ENCODE results near the gene KIRREL2.
A peak's percentile ranks its signal among the peaks of the same experiment; 100 is the strongest.

Gene KIRREL2

DNA sequence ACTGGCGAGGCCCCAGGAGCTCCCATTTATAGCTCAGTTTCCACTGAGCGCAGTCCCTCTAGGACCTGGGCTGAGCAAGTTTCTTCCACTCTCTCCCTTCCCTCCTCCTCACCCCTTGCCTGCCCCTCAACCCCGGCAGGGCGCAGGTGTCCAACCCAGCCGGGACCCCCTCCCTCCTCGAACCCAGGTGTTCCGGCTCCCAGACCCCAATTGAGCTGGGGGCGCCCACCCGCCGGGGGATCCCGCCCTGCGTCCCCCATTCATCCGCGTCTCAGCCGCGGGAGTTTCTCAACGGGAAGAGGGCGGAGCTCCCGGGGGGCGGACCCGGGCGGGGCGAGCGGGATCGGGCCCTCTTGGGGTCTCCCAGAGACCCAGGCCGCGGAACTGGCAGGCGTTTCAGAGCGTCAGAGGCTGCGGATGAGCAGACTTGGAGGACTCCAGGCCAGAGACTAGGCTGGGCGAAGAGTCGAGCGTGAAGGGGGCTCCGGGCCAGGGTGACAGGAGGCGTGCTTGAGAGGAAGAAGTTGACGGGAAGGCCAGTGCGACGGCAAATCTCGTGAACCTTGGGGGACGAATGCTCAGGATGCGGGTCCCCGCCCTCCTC lies at the start of gene KIRREL2:
Gene KIRREL2 (plus strand): TSS at position 366 of the 604 bp plus-strand sequence. CDS start 209 bp downstream, at position 575.
- Histone ChIP-seq H3K9ac (ENCODE audit: low read depth, low read length) (peak within 1 kb of the TSS; percentile 60), H3K9me3 (ENCODE audit: control insufficient read depth, insufficient read depth, low read length) (no peaks in the 10 kb centered on the region), H3K4me1 (ENCODE audit: insufficient read depth, low read length) (peaks cover 3% of the 10 kb centered on the region; the same call in 1 of the 2 replicates), H3K36me3 (ENCODE audit: insufficient read depth, low read length) (no peaks in the 10 kb centered on the region)

DNA sequence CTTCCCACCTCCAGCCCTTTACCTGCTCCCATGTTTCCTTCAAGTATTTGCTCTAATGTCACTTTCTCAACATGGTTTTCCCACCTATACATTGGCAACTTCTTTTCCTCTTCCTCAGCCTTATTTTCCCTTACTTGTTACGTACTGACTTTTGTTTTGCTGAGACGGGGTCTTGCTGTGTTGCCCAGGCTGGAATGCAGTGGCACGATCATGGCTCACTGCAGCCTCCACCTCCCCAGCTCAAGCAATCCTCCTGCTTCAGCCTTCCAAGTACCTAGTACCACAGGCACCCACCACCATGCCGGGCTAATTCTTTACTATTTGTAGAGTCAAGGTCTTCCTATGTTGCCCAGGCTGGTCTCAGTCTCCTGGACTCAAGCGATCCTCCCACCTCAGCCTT lies 49.1 kb upstream of the KIRREL2 start:
- peaks cover 6% of the 10 kb centered on the region; the same call in 1 of the 2 replicates for H3K4me1 ChIP-seq (ENCODE audit: insufficient read depth, low read length)
- no peak overlapping the region for H3K9ac ChIP-seq (ENCODE audit: low read depth, low read length)
- no peaks in the 10 kb centered on the region for H3K36me3 ChIP-seq (ENCODE audit: insufficient read depth, low read length)
- no peaks in the 10 kb centered on the region for H3K9me3 ChIP-seq (ENCODE audit: control insufficient read depth, insufficient read depth, low read length)

DNA sequence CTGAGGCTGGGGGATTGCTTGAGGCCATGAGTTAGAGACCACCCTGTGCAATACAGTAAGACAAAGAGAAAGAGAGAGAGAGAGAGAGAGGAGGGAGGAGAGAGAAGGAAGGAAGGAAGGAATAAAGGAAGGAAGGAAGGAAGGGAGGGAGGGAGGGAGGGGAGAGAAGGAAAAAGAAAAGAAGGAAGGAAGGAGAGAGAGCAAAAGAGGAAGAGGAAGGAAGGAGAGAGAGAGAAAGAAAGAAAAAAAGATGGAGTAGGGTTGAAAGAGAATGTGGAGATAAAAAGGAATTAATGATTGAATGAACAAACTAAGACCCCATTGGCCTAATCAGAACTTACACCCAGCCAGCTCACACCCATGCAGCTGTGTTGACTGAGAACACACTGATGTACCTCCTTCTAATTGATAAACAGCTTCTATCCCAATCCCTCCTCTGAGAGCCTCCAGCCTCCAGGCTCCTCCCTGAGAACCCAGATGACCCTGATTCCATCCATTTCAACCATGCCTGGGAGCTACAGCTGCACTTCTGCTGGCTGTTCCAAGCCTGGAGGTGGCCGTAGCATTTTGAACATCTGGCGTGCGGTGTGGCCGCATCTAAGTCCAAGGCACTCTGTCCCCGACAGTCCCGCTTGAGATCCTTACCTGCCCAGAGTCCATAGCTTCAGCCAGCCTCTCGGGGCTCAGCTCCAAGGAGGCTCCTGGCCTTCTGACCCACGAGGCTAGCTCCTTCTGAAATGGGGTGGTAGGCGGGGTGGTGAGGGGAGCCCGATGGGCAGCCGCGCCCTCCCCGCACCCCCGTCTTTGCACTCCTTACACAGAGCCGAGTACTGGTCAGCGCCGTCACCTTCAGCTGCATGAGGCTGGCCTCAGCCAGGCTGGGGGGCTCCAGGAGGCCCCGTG lies 45.1 kb upstream of the KIRREL2 start:
- Histone ChIP-seq H3K9ac (ENCODE audit: low read depth, low read length) (no peak overlapping the region), H3K9me3 (ENCODE audit: control insufficient read depth, insufficient read depth, low read length) (no peaks in the 10 kb centered on the region), H3K36me3 (ENCODE audit: insufficient read depth, low read length) (no peaks in the 10 kb centered on the region), H3K4me1 (ENCODE audit: insufficient read depth, low read length) (peaks cover 8% of the 10 kb centered on the region)

DNA sequence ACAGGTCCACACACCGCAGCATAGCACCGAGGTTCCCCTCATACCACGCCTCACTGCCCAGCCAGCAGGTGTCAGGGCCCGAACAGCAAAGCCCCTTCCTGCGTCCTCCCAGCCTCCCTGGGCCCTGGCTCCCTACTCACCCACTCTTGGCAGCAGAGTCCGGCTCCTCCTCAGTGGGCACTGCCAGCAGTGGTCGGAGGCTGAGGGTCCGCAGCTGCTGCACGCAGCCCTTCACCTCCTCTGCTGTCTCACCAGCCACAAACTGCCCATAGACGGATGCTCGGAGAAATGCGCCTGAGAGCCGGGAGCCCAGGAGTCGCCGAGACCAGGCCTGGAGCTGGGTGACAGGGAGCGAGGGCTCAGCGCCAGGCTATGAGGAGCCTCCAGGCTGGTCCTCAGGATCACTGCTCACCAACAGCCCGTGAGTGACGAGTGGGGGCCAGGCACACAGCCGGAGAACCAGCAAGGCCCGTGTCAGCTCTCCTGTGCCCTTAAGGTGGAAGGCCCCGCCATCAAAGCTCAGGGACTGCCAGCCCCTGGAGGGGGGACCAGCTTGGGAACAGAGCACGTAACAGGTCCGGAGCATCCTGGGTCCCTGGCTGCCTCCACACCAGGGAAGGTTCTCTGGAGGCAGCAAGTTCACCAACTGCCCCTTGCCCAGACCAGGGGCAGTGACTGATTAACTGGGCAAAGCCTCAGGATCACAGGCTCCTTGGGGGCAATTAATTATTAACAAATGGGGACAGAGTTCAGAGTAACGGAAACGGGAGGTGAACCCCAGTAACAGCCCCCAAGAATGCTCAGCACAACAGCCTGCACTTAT lies 44.3 kb upstream of the KIRREL2 start, which contains the start of gene PRODH2:
Gene PRODH2 (minus strand): TSS at position 626 of the 823 bp plus-strand sequence. CDS start 40 bp downstream, at position 586.
- H3K36me3 ChIP-seq (ENCODE audit: insufficient read depth, low read length): no peaks in the 10 kb centered on the region
- H3K9ac ChIP-seq (ENCODE audit: low read depth, low read length): no peak within 1 kb of the TSS
- H3K4me1 ChIP-seq (ENCODE audit: insufficient read depth, low read length): peaks cover 10% of the 10 kb centered on the region
- H3K9me3 ChIP-seq (ENCODE audit: control insufficient read depth, insufficient read depth, low read length): no peaks in the 10 kb centered on the region

DNA sequence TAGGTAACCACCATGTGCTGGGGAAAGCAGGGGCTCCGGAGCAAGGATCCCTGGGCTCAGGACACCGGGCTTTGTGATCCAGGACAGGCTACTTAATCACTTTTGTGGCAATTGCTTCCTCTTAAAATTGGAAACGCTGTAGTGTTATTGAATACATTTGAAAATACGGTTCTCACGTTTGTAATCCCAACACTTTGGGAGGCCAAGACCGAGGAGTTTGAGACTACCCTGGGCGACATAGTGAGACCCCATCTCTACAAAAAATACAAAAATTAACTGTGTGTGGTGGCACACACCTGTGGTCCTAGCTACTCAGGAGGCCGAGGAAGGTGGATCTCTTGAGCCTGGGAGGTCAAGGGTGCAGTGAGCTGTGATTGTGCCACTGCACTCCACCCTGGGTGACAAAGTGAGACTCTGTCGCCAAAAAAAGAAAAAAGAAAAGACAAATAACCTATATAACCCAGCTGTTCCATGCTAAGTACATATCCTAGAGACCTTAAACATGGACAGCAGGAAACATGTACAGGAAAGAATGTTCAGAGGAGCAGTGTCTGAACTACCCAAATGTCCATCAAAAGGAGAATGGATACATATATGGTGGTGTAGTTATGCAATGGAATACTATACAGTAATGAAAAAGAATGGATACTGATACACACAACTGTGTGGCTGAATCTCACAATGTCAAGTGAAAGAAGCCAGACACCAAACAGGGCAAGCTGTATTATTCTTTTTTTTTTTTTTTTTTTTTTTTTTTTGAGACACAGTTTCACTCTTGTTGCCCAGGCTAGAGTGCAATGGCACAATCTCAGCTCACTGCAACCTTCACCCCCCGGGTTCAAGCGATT lies 43.4 kb upstream of the KIRREL2 start:
- no peak overlapping the region for H3K9ac ChIP-seq (ENCODE audit: low read depth, low read length)
- no peaks in the 10 kb centered on the region for H3K9me3 ChIP-seq (ENCODE audit: control insufficient read depth, insufficient read depth, low read length)
- H3K36me3 ChIP-seq (ENCODE audit: insufficient read depth, low read length): no peaks in the 10 kb centered on the region
- H3K4me1 ChIP-seq (ENCODE audit: insufficient read depth, low read length): peaks cover 6% of the 10 kb centered on the region

DNA sequence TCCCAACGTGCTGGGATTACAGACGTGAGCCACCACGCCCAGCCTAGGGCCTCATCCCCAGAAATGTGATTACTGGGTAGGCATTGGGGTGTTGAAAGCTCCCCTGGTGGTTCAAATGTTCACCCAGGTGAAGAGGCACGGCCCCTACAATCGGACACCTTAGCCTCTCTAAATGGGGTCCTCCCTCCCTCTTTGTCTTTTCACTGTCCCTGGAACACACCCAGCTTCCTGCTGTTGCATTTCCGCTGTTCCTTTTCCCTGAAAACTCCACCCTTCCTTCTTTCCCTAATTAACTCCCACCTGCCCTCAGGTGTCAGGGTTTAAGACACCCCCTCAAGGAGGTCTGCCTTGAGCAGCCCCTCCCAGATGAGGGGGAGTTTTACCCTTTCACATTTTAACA lies 40.4 kb upstream of the KIRREL2 start:
- peaks cover 6% of the 10 kb centered on the region for H3K4me1 ChIP-seq (ENCODE audit: insufficient read depth, low read length)
- no peaks in the 10 kb centered on the region for H3K36me3 ChIP-seq (ENCODE audit: insufficient read depth, low read length)
- peak overlapping the region; percentile 4; the same call in 1 of the 2 replicates for H3K9ac ChIP-seq (ENCODE audit: low read depth, low read length)
- no peaks in the 10 kb centered on the region for H3K9me3 ChIP-seq (ENCODE audit: control insufficient read depth, insufficient read depth, low read length)

DNA sequence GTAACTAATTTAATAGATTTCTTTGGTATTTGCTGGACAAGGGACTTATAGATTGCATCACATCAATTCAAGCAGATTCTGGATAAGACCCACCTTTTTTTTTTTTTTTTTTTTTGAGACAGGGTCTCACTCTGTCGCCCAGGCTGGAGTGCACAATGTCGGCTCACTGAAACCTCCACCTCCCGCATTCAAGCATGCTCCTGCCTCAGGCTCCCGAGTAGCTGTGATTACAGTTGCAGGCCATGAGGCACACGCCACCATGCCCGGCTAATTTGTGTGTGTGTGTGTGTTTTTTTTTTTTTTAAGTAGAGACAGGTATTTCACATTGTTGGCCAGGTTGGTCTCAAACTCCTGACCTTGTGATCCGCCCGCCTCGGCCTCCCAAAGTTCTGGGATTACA lies 39.9 kb upstream of the KIRREL2 start:
- Histone ChIP-seq H3K9ac (ENCODE audit: low read depth, low read length) (no peak overlapping the region; the same call in 1 of the 2 replicates), H3K36me3 (ENCODE audit: insufficient read depth, low read length) (no peaks in the 10 kb centered on the region), H3K9me3 (ENCODE audit: control insufficient read depth, insufficient read depth, low read length) (no peaks in the 10 kb centered on the region), H3K4me1 (ENCODE audit: insufficient read depth, low read length) (peaks cover 6% of the 10 kb centered on the region; the same call in 1 of the 2 replicates)

DNA sequence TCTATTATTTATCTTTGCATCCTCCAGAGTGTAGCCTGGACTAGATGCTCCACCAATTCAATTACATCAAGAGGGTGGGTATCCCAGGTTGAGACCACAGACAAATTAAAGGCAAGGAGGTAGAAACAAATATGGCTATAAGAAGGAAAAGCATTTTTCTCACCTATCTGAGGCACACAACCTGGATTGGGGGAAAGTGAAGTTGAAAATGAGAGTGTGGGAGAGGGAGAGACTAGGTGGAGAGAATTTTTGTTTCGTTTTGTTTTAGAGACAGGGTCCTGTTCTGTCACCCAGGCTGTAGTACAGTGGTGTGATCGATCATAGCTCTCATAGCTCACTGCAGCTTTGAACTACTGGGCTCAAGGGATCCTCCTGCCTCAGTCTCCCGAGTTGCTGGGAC lies 38.3 kb upstream of the KIRREL2 start:
- peaks cover 6% of the 10 kb centered on the region; the same call in 1 of the 2 replicates for H3K4me1 ChIP-seq (ENCODE audit: insufficient read depth, low read length)
- no peaks in the 10 kb centered on the region for H3K9me3 ChIP-seq (ENCODE audit: control insufficient read depth, insufficient read depth, low read length)
- no peaks in the 10 kb centered on the region for H3K36me3 ChIP-seq (ENCODE audit: insufficient read depth, low read length)
- H3K9ac ChIP-seq (ENCODE audit: low read depth, low read length): no peak overlapping the region

DNA sequence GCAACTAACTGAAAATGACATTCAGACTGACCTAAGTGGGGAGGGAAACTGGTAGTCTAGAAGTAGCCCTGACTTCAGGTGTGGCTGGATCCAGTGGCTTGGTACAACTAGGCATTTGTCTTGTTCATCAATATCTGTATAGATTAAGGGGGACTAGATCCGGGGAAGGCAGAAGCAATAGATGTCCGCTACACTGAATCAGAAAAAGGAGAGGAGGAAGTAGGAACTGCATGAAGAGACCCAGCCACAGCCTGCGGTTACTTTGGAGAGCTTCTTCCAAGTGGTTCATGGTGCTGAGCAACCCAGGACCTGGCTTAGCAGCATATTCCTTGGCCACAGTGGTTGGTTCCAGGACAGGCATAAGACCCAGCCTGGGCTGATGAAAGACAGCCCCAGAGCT lies 34.1 kb upstream of the KIRREL2 start:
- no peaks in the 10 kb centered on the region for H3K36me3 ChIP-seq (ENCODE audit: insufficient read depth, low read length)
- H3K9me3 ChIP-seq (ENCODE audit: control insufficient read depth, insufficient read depth, low read length): no peaks in the 10 kb centered on the region
- H3K9ac ChIP-seq (ENCODE audit: low read depth, low read length): no peak overlapping the region
- H3K4me1 ChIP-seq (ENCODE audit: insufficient read depth, low read length): 0 out of 2 replicates have a peak, but pooled peaks cover 2% of the 10 kb centered on the region

DNA sequence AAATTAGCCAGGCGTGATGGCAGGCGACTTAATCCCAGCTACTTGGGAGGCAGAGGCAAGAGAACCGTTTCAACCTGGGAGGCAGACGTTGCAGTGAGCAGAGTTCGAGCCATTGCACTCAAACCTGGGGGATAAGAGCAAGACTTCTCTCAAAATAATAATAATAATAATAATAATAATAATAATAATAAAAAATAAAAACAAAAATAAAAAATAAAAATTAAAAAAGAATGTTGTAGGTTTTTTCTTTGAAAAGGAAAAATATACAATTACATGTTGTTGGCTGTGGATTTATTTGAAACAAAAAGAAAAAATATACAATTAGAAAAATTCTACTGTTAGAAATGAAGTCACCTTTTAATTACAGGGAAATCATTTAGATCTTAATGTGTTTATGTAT lies 32.6 kb upstream of the KIRREL2 start:
- Histone ChIP-seq H3K36me3 (ENCODE audit: insufficient read depth, low read length) (no peaks in the 10 kb centered on the region), H3K4me1 (ENCODE audit: insufficient read depth, low read length) (0 out of 2 replicates have a peak, but pooled peaks cover 2% of the 10 kb centered on the region), H3K9ac (ENCODE audit: low read depth, low read length) (no peak overlapping the region), H3K9me3 (ENCODE audit: control insufficient read depth, insufficient read depth, low read length) (no peaks in the 10 kb centered on the region)

DNA sequence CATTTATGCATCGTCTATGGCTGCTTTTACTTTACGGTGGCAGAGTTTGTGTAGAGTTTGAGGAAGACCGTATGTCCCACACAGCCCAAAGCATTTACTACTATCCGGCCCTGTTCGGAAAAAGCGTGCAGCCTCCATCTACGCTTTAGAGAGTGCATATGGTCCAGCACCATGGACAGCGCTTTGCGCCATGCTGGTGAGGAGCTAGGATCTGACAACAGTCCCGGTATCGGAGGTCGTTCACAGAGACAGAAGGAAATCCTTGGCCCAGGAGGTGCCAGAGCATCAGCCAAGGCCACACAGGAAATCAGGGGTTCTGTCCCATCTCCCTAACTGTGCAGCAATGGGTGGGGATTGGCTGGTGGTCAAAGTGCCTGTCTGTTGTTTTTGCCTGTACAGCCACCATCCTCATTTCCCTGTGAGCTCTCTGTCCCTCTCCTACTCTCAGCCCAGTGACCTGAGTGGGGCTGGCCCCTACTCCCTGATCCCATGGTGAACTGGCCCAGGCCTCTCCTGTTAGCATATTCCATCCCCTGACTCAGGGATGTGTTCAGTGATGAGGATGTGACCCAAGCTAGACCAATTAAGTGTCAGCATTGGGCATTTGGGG lies 27.9 kb upstream of the KIRREL2 start:
- H3K36me3 ChIP-seq (ENCODE audit: insufficient read depth, low read length): no peaks in the 10 kb centered on the region
- H3K4me1 ChIP-seq (ENCODE audit: insufficient read depth, low read length): no peaks in the 10 kb centered on the region
- no peaks in the 10 kb centered on the region for H3K9me3 ChIP-seq (ENCODE audit: control insufficient read depth, insufficient read depth, low read length)
- no peak overlapping the region for H3K9ac ChIP-seq (ENCODE audit: low read depth, low read length)

DNA sequence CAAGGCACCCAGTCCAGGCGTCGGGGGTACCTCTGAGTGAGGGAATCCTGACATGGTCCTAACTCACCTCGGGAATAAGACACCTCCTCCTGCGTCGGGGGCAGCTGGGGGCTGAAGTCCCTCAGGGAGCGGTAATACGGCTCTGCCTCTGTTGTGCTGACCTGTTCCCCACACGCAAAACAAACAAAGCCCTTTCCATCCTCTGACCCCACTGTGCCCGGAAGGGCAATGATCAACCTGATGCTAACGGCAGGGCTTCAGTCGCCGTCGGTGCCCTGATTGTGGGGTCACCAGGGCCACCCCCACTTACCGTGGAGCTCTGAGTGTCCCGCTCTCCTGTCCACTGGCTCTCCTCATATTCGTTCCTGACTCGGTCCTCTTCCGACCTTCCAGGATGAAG lies 25.7 kb upstream of the KIRREL2 start:
- no peaks in the 10 kb centered on the region for H3K4me1 ChIP-seq (ENCODE audit: insufficient read depth, low read length)
- no peaks in the 10 kb centered on the region for H3K36me3 ChIP-seq (ENCODE audit: insufficient read depth, low read length)
- H3K9ac ChIP-seq (ENCODE audit: low read depth, low read length): no peak overlapping the region
- no peaks in the 10 kb centered on the region for H3K9me3 ChIP-seq (ENCODE audit: control insufficient read depth, insufficient read depth, low read length)

DNA sequence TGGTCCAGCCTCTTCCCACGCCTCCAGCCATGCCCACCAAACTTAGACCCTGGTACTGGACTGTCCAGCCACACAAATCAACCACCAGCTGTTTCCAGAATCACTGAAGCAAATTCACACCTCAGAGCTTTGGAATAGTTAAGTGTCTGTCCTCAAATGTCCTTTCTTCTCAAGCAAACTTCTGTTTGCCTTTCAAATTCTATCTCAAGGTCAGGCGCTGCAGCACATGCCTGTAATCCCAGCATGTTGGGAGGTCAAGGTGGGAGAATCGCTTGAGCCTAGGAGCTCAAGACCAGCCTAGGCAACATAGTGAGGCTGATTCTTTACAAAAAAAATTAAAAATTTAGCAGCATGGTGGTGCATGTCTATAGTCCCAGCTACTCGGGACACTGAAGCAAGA lies 24.7 kb upstream of the KIRREL2 start:
- no peaks in the 10 kb centered on the region for H3K9me3 ChIP-seq (ENCODE audit: control insufficient read depth, insufficient read depth, low read length)
- no peaks in the 10 kb centered on the region for H3K36me3 ChIP-seq (ENCODE audit: insufficient read depth, low read length)
- no peak overlapping the region for H3K9ac ChIP-seq (ENCODE audit: low read depth, low read length)
- no peaks in the 10 kb centered on the region for H3K4me1 ChIP-seq (ENCODE audit: insufficient read depth, low read length)

Measured in ES-I3 (cell line).